SK-N-DZ (cell line): ENCODE results near the gene GIMAP1. TPM values are rescaled to one million over a fixed set of nuclear protein-coding genes. Genes with fewer than 3 reads are reported as not detected.
"Not testable (repeated sequence)": the region's sequence is repeated elsewhere in the genome, so short reads cannot be mapped to it uniquely, and the experiment has no call there.

ENCODE experiments used
- DNase-seq: peaks from one replicate; pipeline ENCODE4 v3.0.0-alpha.2; 2015; ENCODE audit warnings: low spot score
- polyA plus RNA-seq, 2 experiments: library from polyadenylated mRNA; depleted of rRNA; stranded (reverse); fragments of >200 nt; gene quantifications; 2 replicates each; pipeline ENCODE4 v1.2.3, GENCODE V29; 2014

Gene GIMAP1
- polyA plus RNA-seq (2014; cell fraction: cytosol; rRNA removed): not detected in 2 replicates
- polyA plus RNA-seq (2014; cell fraction: nucleus; rRNA removed): not detected in 2 replicates

- no peak for DNase-seq
Observed at GRCh38 chr7:150716368-150716767, at the start of gene GIMAP1. Gene GIMAP1, plus strand, starts transcription at chr7:150716613. Its CDS starts 2,435 bp downstream, at chr7:150719048.

GRCh38 chr7:150668472-150668911 is 47.9 kb upstream of the GIMAP1 start:
- DNase-seq: no peak

DNA sequence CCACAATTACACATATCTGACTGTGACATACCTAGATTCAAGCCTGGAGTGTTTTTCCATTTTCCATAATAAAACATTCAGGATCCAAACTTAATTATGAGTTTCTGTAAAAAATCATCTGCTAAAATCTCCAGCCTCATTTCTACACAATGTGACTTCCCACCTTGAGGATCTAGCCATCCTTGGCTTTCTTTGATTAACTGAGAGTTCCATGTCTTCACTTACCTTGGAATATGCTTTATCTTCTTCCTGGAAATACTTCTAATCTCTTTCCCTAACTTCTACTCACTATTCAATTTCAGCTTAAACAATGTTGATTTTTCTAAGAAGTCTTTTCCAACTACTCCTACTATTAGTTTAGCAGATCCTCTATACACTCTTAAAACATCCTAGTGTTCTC is 47.4 kb upstream of the GIMAP1 start:
- no peak for DNase-seq

DNA sequence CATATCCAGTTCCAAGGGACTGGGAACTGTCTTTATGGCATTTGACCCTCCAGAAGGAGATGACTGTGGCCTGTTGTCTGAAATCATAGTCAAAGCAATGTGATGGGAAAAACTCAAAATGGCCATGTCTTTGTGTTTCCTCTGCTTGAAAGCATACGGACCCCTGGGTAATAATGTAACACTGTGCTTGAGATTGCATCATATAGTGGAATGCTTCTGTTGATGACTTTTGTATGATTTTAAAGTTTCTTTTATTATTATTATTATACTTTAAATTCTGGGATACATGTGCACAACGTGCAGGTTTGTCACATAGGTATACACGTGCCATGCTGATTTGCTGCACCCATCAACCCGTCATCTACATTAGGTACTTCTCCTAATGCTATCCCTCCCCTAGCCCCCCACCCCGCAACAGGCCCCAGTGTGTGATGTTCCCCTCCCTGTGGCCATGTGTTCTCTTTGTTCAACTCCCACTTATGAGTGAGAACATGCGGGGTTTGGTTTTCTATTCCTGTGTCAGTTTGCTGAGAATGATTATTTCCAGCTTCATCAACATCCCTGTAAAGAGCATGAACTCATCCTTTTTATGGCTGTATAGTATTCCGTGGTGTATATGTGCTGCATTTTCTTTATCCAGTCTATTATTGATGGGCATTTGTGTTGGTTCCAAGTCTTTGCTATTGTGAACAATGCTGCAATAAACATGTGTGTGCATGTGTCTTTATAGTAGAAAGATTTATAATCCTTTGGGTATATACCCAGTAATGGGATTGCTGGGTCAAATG is 44.4 kb upstream of the GIMAP1 start:
- not testable (repeated sequence) for DNase-seq

- DNase-seq: no peak
Observed at GRCh38 chr7:150675714-150676113, 40.7 kb upstream of the GIMAP1 start.

DNA sequence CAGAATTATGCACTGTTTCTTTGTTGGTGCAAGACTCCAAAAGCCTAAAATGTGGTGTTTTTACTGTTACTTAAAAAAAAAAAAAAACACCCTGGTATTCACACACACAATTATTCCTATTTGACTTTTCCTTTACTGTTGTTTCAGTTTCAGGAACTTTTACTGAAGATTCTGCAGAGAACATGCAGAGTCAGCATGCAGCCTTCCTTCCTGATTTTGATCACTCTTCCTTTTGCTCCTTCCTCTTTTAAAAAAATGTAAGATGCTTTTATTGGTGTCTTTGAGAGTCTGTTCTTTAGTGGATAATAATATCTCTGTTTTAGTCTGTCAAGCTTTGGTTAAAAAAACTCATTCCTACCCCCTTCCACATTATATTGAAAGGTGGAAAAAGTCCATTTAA is 40.1 kb upstream of the GIMAP1 start:
- not testable (repeated sequence) for DNase-seq

GRCh38 chr7:150676854-150677253 is 39.6 kb upstream of the GIMAP1 start:
- not testable (repeated sequence) for DNase-seq

DNA sequence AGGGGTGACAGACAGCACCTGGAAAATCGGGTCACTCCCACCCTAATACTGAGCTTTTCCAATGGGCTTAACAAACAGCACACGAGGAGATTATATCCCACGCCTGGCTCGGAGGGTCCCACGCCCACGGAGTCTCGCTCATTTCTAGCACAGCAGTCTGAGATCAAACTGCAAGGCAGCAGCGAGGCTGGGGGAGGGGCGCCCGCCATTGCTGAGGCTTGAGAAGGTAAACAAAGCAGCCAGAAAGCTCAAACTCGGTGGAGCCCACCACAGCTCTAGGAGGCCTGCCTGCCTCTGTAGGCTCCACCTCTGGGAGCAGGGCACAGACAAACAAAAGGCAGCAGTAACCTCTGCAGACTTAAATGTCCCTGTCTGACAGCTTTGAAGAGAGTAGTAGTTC is 37.8 kb upstream of the GIMAP1 start:
- DNase-seq: not testable (repeated sequence)

GRCh38 chr7:150680364-150680763 is 36.0 kb upstream of the GIMAP1 start:
- DNase-seq: not testable (repeated sequence)

GRCh38 chr7:150685219-150686029 is 31.0 kb upstream of the GIMAP1 start, which contains the start of gene GIMAP2:
Gene GIMAP2, plus strand, starts transcription at chr7:150685706. Its CDS starts 1,354 bp downstream, at chr7:150687060.
- no peak for DNase-seq

DNA sequence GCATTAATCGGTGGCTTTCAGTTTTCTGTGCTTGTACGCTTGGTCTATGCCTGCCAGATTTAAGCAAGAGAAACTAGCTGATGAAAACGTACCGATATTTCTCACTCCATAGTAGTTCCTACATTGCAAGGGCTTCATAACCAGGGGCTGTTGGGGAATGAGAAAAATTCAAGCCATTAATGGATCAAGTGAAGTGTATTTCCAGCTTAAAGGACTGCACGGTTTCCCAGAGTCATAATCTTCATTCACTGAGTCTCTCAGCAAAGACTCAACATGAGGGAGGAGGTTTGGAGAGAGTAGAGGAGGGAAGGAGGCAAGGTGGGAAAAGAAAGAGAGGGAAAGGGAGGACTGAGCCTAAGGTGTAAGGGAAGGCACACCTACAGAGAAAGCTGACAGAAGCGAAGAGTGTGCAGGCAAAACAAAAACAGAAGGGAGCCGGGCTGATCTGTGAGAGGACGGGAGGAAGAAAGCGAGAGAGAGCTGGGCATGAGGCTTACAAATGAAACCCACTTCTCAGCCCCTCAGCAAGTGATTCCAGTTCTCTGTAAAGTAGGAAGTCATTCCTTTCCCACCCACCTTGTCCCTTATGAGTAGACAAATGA is 30.3 kb upstream of the GIMAP1 start:
- DNase-seq: no peak

DNA sequence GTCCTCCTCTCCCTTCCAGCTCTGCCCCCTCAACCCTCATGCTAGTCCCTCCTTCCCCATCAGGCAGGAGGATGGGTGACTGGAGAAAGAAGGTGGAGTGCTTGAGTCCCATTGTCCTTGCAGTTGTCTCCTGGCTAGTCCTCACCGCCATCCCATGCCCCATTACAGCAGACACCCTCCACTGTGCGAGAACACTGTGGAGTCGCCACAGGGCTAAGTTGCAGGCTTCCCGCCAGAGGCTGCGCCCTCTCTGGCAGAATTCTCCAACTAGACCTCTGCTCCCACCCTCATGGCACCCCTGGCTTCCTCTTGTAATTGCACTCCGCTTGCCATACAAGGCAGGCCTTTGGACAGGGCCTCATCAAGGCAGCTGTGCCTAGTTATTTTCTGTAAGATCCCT is 27.8 kb upstream of the GIMAP1 start:
- no peak for DNase-seq

DNA sequence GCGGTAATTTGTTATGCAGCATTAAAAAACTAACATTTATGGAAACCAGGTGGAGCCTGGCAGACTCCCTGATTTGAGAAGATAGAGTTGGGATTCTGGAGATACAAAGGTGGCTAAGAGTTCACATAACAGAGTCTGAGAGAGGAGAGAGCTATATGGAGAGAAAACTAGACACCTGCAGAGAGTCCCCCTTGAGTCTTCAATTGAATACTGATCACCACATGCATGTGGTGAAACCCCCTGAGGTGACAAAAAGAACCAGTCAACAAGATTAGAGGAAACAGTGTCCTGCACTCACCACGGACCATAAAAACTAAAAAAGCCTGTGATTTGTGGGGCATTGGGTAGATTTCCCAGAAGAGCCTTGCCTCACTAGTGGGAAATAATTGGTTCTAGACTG is 20.8 kb upstream of the GIMAP1 start:
- DNase-seq: no peak

- DNase-seq: no peak
Observed at GRCh38 chr7:150703209-150703608, 13.2 kb upstream of the GIMAP1 start.

GRCh38 chr7:150715293-150715692 is 1.1 kb upstream of the GIMAP1 start:
- no peak for DNase-seq

- no peak for DNase-seq
Observed at GRCh38 chr7:150715738-150716137, 675 bp upstream of the GIMAP1 start.

DNA sequence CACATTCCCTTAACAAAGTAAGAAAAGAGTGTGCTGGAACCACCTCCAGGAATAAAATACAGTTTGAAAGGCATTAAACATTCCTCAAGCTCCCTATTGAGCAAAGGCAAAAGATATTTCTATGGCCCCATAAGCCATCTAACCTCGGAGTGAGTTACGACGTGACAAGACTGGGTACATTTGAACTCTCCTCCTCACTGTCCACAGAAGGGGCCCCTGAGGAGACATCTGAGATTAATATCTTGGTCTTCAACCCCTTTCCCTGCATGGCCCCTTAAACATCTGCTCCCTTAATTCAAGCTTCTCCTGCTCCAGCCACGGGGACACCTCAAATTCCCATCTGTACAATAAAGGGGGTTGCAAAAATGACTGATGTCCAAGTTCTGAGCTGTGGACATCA is 526 bp downstream of the GIMAP1 start:
- DNase-seq: no peak

GRCh38 chr7:150717814-150718420 is 1.5 kb downstream of the GIMAP1 start:
- no peak for DNase-seq

DNA sequence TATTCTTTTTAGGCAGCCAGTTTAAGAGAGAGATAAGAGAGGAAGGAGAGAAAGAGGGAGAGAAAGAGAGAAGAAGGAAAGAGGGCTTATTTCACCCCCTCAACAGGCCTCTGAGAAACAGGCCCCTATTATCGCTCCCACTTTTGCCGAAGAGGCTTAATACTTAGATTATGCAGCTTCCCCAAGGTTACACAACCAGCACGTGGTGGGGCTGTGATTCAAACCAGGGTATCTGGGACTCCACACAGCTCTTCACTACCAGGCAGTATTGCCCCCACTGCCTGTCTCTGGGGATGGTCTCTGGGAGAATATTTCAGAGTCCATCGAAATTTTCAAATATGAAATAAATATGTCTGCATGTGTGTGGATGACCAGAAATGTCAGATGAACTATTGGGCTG is 3.0 kb downstream of the GIMAP1 start:
- no peak for DNase-seq

DNA sequence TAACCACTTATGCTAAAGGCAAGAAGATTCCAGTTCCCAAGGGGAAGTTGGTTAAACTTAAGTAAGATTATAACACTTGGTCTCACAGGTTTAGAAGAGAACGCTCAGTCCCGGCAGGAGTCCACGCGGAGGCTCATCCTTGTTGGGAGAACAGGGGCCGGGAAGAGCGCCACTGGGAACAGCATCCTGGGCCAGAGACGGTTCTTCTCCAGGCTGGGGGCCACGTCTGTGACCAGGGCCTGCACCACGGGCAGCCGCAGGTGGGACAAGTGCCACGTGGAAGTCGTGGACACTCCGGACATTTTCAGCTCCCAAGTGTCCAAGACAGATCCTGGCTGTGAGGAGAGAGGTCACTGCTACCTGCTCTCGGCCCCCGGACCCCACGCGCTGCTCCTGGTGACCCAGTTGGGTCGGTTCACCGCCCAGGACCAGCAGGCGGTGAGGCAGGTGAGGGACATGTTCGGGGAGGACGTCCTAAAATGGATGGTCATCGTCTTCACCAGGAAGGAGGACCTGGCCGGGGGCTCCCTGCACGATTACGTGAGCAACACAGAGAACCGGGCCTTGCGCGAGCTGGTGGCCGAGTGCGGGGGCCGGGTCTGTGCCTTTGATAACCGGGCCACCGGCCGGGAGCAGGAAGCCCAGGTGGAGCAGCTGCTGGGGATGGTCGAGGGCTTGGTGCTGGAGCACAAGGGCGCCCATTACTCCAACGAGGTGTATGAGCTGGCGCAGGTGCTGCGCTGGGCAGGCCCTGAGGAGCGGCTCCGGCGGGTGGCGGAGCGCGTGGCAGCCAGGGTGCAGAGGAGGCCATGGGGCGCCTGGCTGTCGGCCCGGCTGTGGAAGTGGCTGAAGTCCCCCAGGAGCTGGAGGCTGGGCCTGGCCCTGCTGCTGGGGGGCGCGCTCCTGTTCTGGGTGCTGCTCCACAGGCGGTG is 3.8 kb downstream of the GIMAP1 start:
- no peak for DNase-seq
